Loucy (cell line): ENCODE data around the gene HYPK.
"Not testable (repeated sequence)": the region's sequence is repeated elsewhere in the genome, so short reads cannot be mapped to it uniquely, and the experiment has no call there.

Experiments
- EZH2phosphoT487 ChIP-seq: fragments of 200-600 bp; IDR thresholded peaks from 2 replicates; pipeline ENCODE4 v1.6.1; 2018; ENCODE audit warnings: antibody characterized with exemption, mild to moderate bottlenecking, moderate library complexity, borderline replicate concordance
- TF ChIP-seq, protein P1 (sequence below): fragments of 200-600 bp; sonication (generic); conservative IDR thresholded peaks from 2 replicates; pipeline ENCODE4 v1.5.1; 2014; ENCODE audit warnings: mild to moderate bottlenecking, antibody characterized with exemption, low read length

DNA sequence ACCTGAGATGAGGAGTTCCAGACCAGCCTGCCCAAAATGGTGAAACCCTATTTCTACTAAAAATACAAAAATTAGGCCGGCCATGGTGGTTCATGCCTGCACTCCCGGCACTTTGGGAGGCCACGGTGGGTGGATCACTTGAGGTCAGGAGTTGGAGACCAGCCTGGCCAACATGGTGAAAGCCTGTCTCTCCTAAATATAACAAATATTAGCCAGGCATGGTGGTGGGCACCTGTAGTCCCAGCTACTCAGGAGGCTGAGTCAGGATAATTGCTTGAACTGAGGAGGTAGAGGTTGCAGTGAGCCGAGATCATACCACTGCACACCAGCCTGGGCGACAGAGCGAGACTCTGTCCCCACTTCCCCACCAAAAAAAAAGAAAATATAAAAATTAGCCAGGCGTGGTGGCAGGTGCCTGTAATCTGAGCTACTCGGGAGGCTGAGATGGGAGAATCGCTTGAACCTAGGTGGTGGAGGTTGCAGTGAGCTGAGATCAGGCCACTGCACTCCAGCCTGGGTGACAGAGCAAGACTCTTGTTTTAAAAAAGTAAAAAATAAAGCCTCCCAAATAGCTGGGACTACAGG lies 30.4 kb downstream of the HYPK start:
- TF ChIP-seq, protein P1, sequence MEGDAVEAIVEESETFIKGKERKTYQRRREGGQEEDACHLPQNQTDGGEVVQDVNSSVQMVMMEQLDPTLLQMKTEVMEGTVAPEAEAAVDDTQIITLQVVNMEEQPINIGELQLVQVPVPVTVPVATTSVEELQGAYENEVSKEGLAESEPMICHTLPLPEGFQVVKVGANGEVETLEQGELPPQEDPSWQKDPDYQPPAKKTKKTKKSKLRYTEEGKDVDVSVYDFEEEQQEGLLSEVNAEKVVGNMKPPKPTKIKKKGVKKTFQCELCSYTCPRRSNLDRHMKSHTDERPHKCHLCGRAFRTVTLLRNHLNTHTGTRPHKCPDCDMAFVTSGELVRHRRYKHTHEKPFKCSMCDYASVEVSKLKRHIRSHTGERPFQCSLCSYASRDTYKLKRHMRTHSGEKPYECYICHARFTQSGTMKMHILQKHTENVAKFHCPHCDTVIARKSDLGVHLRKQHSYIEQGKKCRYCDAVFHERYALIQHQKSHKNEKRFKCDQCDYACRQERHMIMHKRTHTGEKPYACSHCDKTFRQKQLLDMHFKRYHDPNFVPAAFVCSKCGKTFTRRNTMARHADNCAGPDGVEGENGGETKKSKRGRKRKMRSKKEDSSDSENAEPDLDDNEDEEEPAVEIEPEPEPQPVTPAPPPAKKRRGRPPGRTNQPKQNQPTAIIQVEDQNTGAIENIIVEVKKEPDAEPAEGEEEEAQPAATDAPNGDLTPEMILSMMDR = not testable (repeated sequence)
- not testable (repeated sequence) for TF ChIP-seq EZH2phosphoT487
